NCI-H2227 treated with DMSO at 0.1 percent for 48 hours (cell line): Measurements from ENCODE around the gene ADK.

Experiments used
- DNase-seq: peaks from one replicate; lab custom pipeline; 2025; lab: John Stamatoyannopoulos, UW

Gene ADK

GRCh38 chr10:74745449-74745848, 594.4 kb downstream of the ADK start:
- no peak for DNase-seq

- no peak for DNase-seq
Measured at GRCh38 chr10:74746813-74747212, 595.8 kb downstream of the ADK start.

DNA sequence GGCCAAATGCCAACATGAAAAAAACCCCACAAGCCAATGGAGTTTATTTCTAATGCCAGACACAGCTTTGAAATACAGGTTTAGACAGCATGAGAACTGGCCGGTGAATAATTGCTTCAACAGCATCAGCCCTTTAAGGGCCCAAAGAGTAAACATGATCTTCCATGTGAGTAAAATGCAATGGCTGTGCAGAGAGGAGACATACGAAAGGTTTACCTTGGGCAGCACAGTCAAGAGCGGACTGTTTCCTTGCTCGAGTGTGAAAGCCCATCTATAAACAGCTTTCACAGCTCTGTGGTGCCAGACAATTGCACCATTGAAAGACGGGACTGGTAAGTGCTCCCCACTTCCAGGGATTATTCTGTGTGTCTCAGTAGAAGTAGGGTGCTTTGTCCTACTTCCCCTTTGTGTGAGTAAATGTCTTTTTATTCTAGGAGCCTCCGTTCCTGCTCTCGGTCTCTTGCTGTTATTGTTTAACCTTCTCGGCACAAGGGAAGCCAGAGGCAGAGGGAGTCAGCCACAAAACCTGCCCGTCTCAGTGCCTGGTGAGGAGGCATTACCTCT, 597.5 kb downstream of the ADK start:
- DNase-seq = no peak

GRCh38 chr10:74750848-74751274, 599.8 kb downstream of the ADK start:
- DNase-seq = no peak

GRCh38 chr10:74752371-74753040, 601.5 kb downstream of the ADK start:
- DNase-seq = no peak

- DNase-seq = no peak
Measured at GRCh38 chr10:74753442-74754211, 602.6 kb downstream of the ADK start.

DNA sequence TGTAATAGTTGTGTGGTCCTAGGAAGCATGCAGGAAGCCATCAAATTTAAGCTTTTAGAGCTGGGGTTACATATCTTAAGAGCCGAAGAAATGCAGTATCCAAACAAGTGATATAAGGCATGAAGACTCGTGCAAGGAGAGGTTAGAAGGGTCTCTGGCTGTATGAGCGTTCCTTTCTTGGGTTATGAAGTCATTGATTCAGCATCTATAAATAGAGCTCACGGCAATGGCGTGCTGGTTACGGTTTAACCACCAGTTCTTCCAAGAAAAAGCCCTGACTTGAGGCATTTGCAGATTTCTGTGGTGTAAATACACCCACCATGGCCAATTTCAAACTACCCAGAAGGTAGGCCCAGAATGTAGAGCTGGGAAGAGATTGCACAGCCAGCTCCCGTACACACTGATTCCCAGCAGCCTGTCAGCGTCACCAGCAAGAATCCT, 603.4 kb downstream of the ADK start:
- no peak for DNase-seq

- no peak for DNase-seq
Measured at GRCh38 chr10:74755273-74755672, 604.3 kb downstream of the ADK start.
